ENCODE results near the gene IFITM5.

GRCh38 chr11:253886-254270, 45.4 kb downstream of the IFITM5 start:
- no peak for TF ChIP-seq CTCF (IDR thresholded peaks at IDR 0.05)
- TF ChIP-seq POLR2AphosphoS5 (IDR thresholded peaks at IDR 0.05) = no peak

All from prostate gland (tissue), 2 donors.